Measurements from ENCODE around the gene MEI1. TPM values are rescaled to one million over a fixed set of nuclear protein-coding genes. Genes with fewer than 3 reads are reported as not detected.
A peak's percentile ranks its signal among the peaks of the same experiment; 100 is the strongest.

Gene MEI1
- total and polyA plus RNA-seq, 12 donors = 0.36 to 3.7 (median 1.3) TPM; not detected in 1

DNA sequence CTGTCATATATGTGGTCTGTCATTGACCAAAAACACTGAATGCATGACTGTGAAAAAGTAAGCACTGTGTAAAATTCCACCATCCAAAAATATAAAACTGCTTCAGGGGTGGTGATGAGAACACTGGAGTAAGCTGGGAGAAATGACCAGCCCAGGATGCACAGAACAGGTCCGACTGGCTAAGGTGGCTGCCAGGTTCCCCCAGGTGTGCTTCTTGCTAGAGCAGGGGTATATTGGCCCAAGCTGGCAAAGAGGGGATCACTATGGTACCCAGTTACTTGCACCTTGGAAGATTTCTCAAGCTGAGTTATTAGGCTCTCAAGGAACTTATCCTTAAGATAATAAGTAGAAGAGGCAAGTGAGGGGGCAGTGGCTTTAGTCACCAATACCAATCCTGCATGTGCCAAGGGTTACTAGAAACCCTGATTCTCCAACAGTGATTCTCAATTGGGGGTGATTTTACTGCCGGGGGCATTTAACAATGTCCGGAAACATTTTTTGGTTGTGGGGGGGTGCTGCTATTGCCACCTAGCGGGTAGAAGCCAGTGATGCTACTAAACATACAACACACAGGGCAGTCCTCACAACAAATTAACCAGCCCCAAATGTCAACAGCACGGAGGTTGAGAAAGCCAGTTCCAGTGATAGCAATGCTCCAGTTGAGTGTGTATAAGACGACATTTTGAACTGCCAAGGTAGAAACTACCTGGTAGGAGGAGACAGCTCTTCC is 26.4 kb upstream of the MEI1 start:
- peak in 1 of 7 donors; percentile 39 for DNase-seq
- Histone ChIP-seq H3K4me3 (no peak overlapping the region), H3K27ac (no peak overlapping the region), H3K27me3 (no peaks in the 10 kb centered on the region), H3K9me3 (replicated peaks in 1 of 3) (no peaks in the 10 kb centered on the region), H3K4me1 (replicated peaks in 1 of 2) (no peaks in the 10 kb centered on the region), H3K36me3 (replicated peaks in 1 of 2) (peaks cover 0 to 29% of the 10 kb centered on the region in 2 donors)
- 70 to 80% (median 76%) methylated on average over 6 of the region's 6 CpGs for WGBS, 4 donors
- TF ChIP-seq, protein P1, sequence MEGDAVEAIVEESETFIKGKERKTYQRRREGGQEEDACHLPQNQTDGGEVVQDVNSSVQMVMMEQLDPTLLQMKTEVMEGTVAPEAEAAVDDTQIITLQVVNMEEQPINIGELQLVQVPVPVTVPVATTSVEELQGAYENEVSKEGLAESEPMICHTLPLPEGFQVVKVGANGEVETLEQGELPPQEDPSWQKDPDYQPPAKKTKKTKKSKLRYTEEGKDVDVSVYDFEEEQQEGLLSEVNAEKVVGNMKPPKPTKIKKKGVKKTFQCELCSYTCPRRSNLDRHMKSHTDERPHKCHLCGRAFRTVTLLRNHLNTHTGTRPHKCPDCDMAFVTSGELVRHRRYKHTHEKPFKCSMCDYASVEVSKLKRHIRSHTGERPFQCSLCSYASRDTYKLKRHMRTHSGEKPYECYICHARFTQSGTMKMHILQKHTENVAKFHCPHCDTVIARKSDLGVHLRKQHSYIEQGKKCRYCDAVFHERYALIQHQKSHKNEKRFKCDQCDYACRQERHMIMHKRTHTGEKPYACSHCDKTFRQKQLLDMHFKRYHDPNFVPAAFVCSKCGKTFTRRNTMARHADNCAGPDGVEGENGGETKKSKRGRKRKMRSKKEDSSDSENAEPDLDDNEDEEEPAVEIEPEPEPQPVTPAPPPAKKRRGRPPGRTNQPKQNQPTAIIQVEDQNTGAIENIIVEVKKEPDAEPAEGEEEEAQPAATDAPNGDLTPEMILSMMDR (IDR thresholded peaks at IDR 0.05) = peak in 1 of 6 experiments; percentile 16
- no peak for TF ChIP-seq POLR2A (IDR thresholded peaks at IDR 0.05)
- intact Hi-C loops (cut with DNase I) = no loop called here

DNA sequence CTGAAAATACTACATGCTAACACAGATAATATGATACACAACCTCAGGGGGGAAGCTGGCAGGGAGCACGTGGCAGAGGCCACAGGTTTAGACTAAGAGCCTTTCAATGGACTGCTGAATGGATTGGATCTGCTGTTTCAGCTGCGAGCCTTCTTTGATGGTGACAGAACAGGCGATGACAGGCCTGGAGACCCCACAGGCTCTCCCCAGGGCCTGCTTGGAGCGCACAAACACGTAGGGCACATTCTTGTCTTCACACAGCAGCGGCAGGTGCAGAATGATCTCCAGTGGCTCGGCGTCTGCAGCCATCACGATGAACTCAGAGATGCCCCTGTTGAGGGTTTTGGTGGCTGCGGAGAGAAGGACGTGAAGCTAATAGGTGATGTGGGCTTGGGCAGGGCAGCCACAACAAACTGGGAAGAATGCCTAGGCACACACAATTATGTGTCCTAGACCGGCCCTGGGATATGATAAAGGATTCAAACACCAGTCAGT is 24.4 kb upstream of the MEI1 start:
- TF ChIP-seq POLR2A (IDR thresholded peaks at IDR 0.05) = no peak
- TF ChIP-seq, protein P1 (IDR thresholded peaks at IDR 0.05) = no peak
- no peak for DNase-seq
- H3K27me3 ChIP-seq = no peaks in the 10 kb centered on the region
- intact Hi-C loops (cut with DNase I) = no loop called here
- H3K4me3 ChIP-seq = no peak overlapping the region
- no peaks in the 10 kb centered on the region for H3K9me3 ChIP-seq (replicated peaks in 1 of 3)
- 90 to 93% (median 92%) methylated on average over 12 of the region's 12 CpGs for WGBS, 4 donors
- H3K27ac ChIP-seq = no peak overlapping the region
- H3K4me1 ChIP-seq (replicated peaks in 1 of 2) = no peaks in the 10 kb centered on the region
- H3K36me3 ChIP-seq (replicated peaks in 1 of 2) = peaks cover 0 to 47% of the 10 kb centered on the region in 2 donors

DNA sequence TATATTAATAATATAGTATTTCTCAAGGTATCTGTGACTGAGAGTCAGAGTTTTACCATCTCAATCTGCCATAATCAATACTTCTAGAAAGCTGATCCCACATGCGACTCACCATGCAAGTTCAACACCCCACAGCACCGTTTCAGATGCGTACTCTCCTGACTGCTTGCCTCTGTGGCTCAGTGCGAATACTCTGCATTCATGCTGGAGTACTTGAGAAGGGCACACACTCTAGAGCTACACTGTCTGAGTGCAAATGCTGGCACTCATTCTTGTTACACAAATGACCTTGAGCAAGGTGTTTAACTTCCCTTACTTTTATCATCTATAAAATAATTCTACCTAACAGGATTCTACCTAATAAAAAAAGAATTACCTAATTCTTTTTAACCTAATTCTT is 23.2 kb upstream of the MEI1 start:
- no peak overlapping the region for H3K27ac ChIP-seq
- H3K9me3 ChIP-seq (replicated peaks in 1 of 3) = no peaks in the 10 kb centered on the region
- intact Hi-C loops (cut with DNase I) = no loop called here
- no peaks in the 10 kb centered on the region for H3K27me3 ChIP-seq
- DNase-seq = no peak
- peaks cover 0 to 50% of the 10 kb centered on the region in 2 donors for H3K36me3 ChIP-seq (replicated peaks in 1 of 2)
- TF ChIP-seq, protein P1 (IDR thresholded peaks at IDR 0.05) = no peak
- TF ChIP-seq POLR2A (IDR thresholded peaks at IDR 0.05) = no peak
- peaks cover 0 to 2% of the 10 kb centered on the region in 2 donors for H3K4me1 ChIP-seq (replicated peaks in 1 of 2)
- 86 to 97% (median 93%) methylated on average over 4 of the region's 4 CpGs for WGBS, 4 donors
- no peak overlapping the region for H3K4me3 ChIP-seq

DNA sequence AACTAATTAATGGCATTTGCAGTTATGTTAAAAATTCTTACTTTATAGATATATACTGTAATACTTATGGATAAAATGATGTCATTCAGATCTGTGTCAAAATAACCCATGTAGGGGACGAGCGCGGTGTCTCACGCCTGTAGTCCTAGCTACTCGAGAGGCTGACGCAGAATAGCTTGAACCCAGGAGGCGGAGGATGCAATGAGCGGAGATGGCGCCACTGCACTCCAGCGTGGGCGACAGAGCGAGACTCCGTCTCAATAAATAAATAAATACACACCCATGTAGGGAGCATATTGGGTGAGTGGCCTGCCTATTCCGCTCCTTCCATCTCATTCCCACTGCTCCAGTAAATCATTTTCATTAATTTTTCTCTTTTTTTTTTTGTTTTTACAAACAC is 17.7 kb upstream of the MEI1 start:
- peak overlapping the region; percentile 39 to 91 (median 55) for H3K27ac ChIP-seq
- H3K4me1 ChIP-seq (replicated peaks in 1 of 2) = peaks cover 0 to 8% of the 10 kb centered on the region in 2 donors
- TF ChIP-seq POLR2A (IDR thresholded peaks at IDR 0.05) = no peak
- 51 to 67% (median 56%) methylated on average over 14 of the region's 14 CpGs for WGBS, 4 donors
- H3K36me3 ChIP-seq (replicated peaks in 1 of 2) = peaks cover 0 to 30% of the 10 kb centered on the region in 2 donors
- DNase-seq = peak in 2 of 7 donors; percentile 23 to 38
- intact Hi-C loops (cut with DNase I) = no loop called here
- H3K4me3 ChIP-seq = peak overlapping the region in 2 of 4 donors; percentile 37 to 57
- no peaks in the 10 kb centered on the region for H3K9me3 ChIP-seq (replicated peaks in 1 of 3)
- no peaks in the 10 kb centered on the region for H3K27me3 ChIP-seq
